HL-60/S4 treated with retinoic acid at 250 ng/mL for 4 days and 3 days (cell line): ENCODE measurements around the gene RASAL3.
"Not testable (repeated sequence)": the region's sequence is repeated elsewhere in the genome, so short reads cannot be mapped to it uniquely, and the experiment has no call there.

Source experiments
- in situ Hi-C: fragments of 300-500 bp; cut with MboI; formaldehyde crosslinking; loops from 2 replicates; pipeline ENCODE4 v1.7.0; 2022; ENCODE audit warnings: low sequenced_read_pairs

RASAL3 gene

DNA sequence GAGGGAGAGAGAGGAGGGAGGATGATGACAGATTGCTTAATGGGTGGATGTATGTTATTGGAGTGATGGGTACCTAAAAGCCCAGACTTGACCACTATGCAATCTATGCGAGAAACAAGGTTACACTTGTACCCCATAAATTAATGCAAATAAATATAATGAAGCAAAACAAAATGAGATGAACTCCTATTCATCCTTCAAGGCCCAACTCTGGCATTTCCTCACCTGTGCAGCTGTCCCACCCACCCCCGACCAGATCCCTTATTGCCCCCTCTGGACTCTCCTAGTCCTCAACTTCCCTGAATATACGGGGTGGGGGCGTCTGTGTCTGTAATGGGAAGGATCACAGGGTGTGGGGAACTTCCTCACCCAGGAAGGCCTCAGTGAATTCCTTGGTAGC is 10.8 kb upstream of the RASAL3 start:
- in situ Hi-C loops = no loop called here

DNA sequence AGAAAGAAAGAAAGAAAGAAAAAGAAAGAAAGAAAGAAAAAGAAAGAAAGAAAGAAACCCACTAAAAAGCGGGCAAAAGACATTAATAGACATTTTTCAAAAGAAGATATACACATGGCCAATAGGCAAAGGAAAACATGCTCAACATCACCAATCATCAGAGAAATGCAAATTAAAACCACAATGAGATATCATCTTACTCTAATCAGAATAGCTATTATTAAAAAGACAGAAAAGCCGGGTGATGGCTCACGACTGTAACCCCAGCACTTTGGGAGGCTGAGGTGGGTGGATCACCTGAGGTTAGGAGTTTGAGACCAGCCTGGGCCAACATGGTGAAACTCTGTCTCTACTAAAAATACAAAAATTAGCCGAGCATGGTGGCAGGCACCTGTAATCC is 9.5 kb upstream of the RASAL3 start:
- in situ Hi-C loops = not testable (repeated sequence)

DNA sequence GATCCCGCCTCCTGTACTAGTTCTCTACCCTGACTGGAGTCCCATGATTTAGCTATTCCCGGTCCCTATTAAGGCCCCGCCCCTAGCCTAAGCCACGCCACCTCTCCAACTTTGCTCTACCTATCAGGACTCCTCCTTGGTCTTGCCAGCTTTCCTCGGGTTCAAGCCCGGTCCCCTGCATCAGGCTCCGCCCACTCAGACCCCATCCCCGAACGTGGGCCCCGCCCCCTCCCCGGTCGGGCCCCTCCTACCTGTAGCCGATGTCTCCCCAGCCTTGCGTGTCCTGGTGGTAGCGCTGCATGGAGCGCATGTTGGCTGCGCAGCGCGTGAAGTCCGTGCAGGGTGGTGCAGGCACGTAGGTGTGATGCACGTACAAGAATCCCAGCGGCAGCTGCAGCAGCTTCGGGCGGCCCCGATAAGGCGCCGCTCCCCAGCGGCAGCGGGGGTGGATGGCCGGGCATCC is 7.3 kb upstream of the RASAL3 start:
- in situ Hi-C loops = no loop called here

DNA sequence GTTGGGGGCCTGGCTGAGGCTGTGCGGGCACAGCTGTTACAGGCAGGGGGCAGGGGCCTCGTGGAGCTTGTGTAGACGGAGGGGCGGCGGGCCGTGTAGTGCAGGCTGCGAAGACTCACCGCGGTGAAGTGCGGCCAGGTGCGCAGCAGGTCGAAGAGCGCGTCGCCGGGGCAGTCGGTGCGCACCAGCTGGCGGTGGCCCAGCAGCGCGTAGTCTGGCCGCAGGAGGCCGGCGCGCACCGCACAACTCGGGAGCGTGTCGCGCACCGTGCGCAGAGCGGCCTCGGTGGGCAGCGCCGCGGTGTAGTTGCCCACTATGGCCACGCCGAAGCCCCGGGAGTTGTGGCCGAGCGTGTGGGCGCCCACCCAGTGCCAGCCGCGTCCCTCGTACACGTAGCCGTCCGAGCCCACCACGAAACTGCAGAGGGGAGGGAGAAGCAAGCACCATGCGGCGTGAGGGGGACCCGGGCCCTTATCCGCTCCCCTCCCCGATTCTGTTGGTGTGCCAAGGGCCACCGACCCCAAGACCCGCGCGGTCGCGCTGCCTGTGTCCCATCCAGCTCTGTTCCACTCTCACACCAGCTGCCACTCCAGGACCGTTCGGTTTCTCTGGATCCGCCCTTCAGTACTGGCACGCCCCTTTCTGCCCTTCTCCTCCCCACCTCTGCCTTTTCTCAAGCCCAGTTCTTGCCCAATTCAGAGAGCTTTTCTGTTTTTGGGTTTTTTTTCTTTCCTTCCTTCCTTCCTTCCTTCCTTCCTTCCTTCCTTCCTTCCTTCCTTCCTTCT is 5.4 kb upstream of the RASAL3 start:
- in situ Hi-C loops = no loop called here

DNA sequence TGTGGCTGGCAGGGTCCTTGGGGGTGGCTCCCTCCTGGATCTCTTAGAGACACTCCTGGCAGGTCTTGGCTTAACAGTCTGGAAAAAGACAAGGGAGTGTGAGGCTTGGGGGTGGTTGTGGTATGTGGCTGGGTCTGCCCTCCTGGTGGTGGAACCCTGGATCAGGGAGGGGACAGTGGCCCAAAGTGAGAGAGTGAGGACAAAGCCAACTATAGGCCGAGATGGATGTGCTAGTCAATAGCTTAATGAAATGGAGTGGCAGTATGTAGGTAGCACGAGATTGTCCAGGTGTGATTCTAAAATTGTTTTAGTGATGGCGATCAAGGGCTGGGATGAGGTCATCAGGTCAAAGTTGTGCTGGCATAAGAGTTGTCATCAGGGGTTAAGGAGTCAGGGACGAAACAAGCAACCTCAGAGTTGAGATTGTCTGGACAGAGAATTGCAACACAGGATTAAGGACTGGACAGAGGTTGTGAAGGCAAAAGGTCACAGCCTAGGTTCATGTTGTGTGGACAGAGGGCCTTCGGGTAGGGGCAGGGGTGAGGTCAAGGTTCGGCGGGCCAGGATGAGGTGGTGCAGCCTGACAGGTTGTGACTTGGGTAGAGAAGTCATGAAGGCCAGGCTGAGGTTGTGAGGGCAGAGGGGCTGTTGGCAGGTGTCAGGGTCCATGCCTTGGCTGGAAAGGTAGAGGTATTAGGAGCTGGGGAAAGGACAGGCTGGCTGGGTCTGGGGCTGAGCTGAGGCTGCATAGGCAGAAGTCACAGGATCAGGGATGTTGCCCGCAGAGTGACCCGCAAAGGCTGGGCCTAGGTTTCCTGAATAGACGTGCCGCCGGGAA is 4.5 kb upstream of the RASAL3 start:
- in situ Hi-C loops = no loop called here

DNA sequence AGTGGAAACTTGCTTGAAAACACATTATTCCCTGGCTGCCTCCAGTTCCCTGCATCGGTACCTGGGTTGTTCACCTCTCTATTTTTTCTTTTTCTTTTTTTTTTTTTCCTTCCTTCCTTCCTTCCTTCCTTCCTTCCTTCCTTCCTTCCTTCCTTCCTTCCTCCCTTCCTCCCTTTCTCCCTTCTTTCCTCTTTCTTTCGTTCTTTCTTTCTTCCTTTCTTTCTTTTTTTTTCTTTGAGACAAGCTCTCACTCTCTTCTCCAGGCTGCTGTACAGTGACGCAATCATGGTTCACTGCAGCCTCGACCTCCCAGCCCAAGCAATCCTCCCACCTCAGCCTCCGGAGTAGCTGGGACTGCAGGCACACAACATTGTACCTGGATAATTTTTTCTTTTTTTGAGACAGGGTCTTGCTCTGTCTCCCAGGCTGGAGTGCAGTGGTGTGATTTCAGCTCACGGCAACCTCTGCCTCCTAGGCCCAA is 3.4 kb upstream of the RASAL3 start:
- in situ Hi-C loops = no loop called here

DNA sequence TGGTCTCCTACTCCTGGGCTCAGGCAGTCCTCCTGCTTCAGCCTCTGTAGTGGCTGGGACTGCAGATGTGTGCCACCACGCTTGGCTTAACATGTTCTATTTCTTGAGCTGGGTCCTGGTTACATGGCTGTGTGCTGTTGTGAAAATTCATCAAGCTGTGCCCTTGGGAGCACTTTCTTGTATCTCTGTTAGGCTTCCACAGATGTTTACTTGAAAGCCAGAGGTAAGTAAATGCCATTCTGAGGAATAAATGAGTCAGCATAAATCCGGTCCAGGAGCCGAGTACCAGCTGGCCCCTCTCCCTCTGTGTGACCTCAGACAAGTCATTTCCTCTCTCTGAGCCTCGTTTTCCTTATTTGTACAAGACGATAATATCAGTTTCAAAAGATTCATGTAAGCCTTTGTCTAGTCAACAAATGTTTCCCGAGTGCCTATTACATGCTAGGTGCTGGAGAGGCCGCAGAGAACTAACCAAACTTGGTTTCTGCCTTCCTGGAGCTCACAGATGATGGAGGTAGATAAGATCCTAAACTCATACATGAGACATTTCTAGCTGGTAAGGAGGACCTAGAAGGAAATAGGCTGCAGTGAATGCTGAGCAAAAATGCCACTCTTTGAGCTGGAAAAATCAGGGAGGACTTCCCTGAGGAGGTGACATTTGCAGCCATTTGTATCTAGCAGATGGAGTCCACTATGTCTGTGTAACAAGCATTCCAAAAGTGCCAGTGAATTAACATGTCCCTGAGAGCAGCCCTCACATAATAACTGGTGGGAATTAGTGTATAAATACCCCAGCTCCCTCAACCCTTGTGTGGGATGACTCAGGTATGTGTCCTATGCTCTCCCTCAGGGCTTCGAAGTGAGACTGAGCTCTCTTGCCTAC is 2.7 kb upstream of the RASAL3 start:
- in situ Hi-C loops = no loop called here

DNA sequence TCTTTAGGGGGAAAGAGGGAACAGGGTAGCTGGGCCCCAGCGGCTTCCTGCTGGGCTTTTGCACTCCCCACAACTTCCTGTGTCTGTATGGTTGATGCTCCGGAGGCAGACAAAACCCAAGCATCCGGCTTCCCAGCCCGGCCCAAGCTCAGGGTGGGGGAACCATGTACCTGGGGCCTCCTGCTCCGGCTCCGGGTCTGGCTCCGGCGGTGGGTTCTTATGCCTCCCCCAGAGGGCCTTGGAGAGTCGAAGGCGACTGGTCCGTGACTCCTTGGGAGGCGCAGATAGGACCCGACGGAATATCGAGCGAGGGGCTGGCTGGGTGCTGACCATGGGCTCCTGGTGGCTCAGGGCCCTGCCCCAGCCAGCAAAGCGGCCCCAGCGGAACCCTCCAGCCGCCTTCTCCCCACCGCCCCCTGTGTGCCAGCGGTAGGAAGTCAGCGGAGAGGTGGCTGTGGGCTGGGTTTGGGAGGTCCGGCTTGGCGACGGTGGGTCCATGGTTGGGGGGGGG is 428 bp downstream of the RASAL3 start:
- in situ Hi-C loops = no loop called here

DNA sequence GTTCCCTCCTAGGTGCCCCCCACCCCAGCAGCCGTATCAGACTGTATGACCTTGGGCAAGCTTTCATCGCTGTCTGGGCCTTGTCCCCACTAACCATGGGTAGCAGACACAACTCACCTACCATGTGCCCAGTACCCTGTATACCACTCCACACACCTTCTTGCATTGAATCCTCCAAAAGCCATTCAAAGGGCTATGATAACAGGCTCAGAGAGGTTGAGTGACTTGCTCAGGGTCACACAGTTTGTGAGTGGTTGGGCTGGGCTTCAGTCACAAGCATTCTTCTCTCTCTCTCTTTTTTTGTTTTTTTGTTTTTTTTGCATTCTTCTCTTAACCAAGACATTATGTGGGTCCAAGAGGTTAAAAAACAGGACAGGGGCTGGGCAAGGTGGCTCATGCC is 2.6 kb downstream of the RASAL3 start:
- in situ Hi-C loops = no loop called here

DNA sequence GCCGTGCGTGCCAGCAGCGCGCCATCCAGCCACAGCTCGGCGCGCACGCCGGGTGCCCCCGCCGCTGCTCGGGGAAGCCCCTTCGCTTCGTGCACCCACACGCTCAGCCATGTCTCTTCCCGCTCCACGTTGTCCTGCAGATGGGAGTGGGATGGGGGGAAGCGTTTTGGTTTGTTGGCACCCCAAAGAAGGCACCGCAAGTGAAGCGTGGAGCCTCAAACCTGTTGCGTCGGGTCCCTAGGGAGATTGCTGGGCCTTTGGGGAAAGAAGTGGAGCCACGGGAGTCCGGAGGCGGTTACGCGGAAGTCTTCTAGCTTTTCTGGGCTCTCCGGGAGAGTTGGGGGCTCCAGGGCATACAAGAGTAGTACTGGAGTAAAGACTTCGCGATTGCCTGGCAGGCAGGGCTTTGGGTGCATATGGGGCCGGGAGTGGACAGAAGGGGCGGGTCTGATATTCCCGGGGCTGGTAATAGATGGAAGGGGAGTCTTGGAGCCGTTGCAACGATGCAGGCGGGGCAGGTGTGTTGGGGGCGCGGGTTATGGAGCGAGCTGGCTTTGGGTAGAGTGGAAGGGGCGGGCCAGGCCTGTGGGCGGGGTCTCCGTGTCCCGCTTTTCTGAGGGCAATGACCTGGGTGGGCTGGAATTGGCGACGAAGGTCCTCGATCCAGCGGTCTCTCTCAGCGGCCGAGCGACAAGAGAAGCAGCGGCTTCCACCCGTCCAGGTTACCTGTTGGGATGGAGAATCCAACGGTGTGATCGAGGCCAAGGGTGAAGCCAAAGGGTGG is 6.5 kb downstream of the RASAL3 start:
- in situ Hi-C loops = no loop called here

DNA sequence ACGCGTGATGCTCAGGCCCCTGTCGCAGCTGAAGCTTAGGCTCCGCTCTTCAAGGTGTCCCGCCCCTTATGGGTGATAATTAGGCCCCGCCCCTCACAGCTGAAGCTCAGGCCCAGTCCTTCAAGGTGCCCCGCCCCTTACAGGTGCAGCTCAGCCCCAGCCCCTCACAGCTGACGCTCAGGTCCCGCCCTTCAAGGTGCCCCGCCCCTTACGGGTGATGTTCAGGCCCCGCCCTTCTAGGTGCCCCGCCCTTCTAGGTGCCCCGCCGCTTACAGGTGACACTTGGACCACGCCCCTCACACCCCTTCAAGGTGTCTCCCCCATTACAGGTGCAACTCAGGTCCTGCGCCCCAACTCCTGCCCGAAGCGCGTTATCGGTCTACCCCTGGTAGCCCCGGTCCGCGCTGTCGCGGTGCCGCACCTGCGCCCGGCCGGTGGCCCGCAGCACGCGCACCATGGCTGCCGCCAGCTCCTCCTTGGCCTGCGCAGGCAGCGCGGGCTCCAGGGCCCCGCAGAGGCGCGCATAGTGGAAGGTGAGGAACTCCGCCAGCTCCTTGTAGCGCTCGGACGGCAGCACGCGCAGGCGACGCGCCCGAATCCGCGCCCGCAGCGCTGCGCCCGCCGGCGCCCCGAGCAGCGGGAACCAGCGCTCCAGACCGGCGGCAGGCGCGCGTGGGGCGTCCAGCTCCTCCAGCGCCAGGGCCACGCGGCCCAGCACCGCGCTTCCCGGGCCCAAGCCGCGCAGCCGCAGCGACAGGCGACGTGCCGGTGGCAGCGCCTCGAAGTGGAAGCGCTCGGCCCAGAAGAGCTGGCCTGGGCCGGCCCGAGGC is 7.3 kb downstream of the RASAL3 start:
- in situ Hi-C loops = no loop called here

DNA sequence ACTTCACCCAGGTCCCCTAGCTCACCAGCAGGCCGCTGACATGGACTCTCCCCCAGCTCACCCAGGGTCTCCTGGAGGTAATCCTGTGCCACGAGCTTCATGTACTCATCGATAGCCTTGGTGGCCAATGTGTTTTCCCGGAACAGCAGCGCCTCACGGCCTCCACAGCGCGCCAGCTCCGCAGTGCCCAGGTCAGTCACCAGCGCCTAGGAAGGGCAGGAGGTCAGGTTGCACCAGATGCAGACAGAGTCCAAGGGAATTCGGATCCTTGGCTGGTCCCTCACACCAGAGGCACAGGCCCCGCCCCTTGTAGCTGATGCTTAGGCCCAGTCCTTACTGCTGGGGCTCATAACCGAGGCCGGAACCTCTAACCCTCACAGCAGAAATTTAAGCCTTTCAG is 7.9 kb downstream of the RASAL3 start:
- in situ Hi-C loops = no loop called here

DNA sequence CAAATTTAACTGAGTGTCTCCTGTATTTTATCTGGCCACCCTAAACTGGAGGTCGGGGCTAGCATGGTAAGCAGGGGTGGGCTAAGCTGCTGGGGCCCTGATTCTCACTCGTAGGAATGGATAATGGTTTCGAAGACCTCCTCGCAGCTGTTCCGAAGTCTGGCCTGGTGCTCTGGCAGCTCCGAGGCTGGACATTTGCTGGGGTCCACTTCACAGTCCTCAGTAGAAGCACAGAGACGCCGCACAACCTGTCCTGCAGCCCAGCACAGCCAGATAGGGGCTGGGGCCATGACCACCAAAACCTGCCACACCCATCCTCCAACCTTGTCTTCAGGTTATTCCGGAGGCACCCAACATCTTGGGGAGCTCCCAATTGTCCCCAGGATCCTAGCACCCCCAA is 8.3 kb downstream of the RASAL3 start:
- in situ Hi-C loops = no loop called here

DNA sequence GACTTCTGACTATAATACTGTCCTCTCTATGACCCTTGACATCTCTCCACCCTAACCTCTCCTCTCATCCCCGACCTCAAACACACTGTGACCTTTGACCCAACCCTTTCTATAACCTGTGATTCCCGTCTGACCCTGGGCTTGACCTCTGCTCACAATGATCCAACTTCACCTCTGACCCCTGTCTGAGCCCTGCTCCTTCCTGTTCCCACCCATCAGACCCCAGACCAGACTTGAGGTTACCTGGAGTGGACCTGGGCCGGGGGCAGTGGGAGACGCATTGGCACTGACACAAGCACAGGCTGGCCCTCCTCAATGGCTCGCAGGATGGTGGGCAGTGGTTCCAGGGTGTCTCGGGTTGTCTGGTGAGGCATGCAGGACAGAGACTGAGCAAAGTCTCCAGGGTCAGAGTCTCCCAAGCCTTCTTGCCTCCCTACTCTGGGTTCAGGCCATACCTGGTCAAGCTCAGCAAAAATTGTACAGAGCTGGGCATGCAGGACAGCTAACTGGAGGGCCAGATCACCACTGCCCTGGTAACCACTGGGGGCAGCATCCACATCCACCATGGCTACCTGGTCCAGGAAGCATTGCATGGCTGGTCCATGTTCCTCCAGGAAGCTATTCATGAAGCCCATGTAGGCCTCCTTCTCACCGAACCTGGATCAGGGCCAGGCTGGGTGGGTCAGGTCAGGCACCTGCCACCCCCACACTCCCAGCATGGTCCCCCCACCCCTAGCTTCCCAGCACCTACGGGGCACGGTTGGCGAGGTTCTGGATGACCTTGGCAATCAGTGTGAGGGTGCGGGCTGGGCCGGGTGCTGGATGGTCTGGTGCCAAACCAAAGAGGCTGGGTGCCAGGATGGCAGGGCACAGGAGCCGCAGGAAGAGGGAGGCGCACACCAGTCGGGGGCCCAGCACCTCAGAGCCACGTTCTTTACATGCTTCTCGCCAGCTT is 10.2 kb downstream of the RASAL3 start:
- in situ Hi-C loops = no loop called here

DNA sequence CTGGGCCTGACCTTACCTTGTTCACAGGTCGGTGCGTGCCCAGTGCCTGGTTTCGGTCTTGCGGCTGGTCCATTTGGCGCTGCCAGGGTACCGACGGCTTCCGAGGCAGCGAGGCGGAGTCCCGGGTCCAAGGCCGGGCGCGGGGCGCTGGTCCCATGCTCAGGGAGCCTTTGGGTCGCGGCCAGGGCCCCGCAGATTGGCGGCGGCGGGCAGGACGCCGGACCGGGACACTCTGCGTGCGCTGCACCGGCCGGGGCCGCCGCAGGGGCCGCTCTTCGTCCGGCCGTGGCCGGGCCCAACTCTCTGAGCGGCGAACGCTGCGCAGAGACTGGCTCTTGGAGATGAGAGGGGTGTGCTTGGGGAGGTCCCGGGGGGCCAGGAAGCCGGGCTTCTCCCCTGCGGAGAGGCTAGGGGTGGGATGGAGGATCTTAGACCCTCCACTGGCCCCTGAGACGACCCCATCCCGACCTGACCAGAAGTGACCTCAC is 11.2 kb downstream of the RASAL3 start:
- in situ Hi-C loops = no loop called here

DNA sequence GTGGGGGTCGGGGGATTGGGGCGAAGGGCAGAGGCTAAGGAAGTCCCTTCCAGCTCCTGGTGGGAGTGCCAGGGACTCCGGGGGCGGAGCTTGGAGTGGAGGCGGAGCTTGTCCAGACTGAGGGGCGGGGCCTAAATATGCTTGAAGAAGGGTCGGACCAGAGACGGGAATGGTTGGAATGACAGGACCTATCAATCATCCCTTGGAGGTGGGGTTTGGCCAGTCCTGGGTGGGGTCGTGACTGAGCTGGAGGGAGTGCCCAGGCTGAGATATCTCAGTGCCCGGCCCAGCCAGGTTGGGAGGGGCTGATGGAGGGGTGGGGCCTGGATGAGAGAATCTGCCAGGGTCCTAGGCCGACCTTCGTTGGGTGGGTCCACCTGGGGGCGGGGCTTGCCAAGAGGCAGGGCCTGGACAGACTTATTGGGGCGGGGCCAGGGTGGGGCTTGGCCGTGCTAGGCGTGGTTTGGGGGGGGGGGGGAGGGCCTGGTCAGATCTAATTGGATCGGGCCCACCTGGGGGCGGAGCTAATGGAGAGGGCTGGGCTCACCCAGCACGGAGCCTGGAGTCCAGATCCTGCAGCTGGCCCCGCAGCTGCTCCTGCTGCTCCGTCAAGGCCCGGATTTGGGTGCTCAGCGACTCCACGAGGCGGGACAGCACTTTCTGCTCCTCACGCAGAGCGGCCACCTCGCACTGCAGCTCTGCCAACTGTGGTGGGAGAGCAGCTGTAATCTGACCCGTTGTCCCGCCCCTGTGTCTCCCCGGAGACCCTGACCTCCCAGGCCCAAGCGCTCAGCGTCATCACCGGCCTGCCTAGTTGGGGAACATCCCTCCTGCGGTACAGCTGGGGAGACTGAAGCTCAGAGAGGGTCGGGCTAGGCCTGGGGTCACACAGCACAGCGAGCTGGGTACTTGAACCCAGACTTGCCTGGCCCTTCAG is 12.0 kb downstream of the RASAL3 start:
- in situ Hi-C loops = no loop called here

DNA sequence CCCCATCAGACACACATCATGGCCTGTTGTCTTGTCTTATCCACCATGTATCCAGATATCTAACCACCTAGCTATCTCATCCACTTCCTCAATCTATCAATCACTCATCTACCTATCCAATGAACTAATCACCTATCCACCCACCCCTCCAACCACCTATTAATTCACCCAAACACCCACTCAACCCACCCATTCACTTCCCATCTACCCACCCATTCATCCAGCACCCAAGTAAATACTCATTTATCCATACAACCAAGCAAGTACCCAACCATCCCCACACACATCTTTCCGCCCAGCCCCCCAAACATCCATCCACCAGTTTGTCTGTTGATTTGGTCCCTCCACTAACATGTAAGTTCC is 13.8 kb downstream of the RASAL3 start:
- in situ Hi-C loops = no loop called here
